HL-60 (cell line): ENCODE data around the gene MYOM3.

Experiments used
- DNase-seq, 2 experiments: peaks; one replicate each; pipeline ENCODE4 v3.0.0-alpha.2; 2010 to 2020; ENCODE audit warnings: low read depth in 1 of 2, low spot score in 1 of 2
- H3K27ac ChIP-seq: fragments of 250-450 bp; sonication (Bioruptor Pico); replicated peaks from 2 replicates; pipeline ENCODE4 v1.5.1; 2020; ENCODE audit warnings: mild to moderate bottlenecking, moderate library complexity
- H3K27me3 ChIP-seq: fragments of 250-450 bp; sonication (Bioruptor Pico); 2 replicates; pipeline ENCODE4 v1.5.1; 2021; ENCODE audit warnings: mild to moderate bottlenecking, moderate library complexity; ENCODE audit not compliant: insufficient read depth, poor library complexity, severe bottlenecking
- H3K4me3 ChIP-seq: replicated peaks from 2 replicates; pipeline ENCODE4 v1.5.1; 2011; ENCODE audit warnings: mild to moderate bottlenecking, control low read depth, low read length; ENCODE audit not compliant: insufficient read depth
- CTCF ChIP-seq: IDR thresholded peaks from one replicate; pipeline ENCODE4 v1.5.1; 2011; ENCODE audit warnings: low read length, control low read depth, inconsistent platforms; ENCODE audit not compliant: insufficient read depth
- GABPA ChIP-seq: IDR thresholded peaks from 2 replicates; pipeline ENCODE4 v1.6.1; 2012; ENCODE audit warnings: low read depth
- POLR2AphosphoS5 ChIP-seq: IDR thresholded peaks from 2 replicates; pipeline ENCODE4 v1.6.1; 2012; ENCODE audit warnings: low read depth
- SPI1 ChIP-seq: IDR thresholded peaks from 2 replicates; pipeline ENCODE4 v1.6.1; 2012; ENCODE audit warnings: low read depth, mild to moderate bottlenecking, borderline replicate concordance
- TF ChIP-seq, protein P1 (sequence below): IDR thresholded peaks from 2 replicates; pipeline ENCODE4 v1.6.1; 2012; ENCODE audit warnings: low read depth; ENCODE audit not compliant: insufficient replicate concordance

Gene MYOM3

DNA sequence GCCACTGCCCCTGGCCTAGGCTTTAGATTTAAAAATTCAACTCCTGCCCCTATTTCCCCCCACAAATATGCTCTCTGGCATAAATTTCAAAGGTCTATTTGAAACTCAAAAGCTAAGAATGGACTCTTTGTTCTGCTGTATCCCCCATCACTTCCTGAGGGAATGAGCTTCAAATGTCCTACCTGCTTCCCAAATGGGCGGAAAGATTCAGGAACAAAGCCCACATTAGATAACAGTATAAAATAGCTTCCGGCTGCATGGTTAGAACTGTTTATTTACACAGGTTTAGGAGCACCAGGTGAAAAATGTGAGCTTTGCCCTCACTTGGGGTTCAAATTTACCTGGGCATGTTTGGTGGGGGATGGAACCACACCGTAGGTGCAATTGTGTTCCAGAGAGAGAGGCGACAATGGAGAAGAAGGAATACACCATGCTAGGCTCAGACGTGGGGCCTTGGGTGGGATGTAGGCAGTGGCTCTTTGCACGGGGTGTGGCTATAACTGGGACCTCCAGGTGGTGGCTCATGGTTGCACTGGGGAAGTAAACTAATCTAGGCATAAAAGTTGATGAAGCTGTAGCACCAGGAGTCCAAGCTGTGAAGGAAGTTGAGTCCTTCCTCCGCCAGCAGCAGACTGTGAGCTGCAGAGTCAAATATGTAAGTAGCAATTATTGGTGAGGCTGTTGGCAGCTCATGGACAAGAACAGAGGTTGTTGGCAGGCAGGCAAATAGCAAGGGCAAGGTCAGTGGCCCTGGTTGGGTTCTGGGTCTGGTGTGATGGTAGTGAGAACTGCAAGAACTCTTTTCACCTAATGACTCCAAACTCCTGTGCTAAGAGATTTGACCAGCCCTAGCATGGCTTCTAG lies 90.3 kb downstream of the MYOM3 start:
- Histone ChIP-seq H3K27me3 (no peaks in the 10 kb centered on the region), H3K4me3 (no peak overlapping the region), H3K27ac (no peak overlapping the region)
- TF ChIP-seq POLR2AphosphoS5 (no peak), SPI1 (no peak), CTCF (no peak), GABPA (no peak)
- TF ChIP-seq, protein P1, sequence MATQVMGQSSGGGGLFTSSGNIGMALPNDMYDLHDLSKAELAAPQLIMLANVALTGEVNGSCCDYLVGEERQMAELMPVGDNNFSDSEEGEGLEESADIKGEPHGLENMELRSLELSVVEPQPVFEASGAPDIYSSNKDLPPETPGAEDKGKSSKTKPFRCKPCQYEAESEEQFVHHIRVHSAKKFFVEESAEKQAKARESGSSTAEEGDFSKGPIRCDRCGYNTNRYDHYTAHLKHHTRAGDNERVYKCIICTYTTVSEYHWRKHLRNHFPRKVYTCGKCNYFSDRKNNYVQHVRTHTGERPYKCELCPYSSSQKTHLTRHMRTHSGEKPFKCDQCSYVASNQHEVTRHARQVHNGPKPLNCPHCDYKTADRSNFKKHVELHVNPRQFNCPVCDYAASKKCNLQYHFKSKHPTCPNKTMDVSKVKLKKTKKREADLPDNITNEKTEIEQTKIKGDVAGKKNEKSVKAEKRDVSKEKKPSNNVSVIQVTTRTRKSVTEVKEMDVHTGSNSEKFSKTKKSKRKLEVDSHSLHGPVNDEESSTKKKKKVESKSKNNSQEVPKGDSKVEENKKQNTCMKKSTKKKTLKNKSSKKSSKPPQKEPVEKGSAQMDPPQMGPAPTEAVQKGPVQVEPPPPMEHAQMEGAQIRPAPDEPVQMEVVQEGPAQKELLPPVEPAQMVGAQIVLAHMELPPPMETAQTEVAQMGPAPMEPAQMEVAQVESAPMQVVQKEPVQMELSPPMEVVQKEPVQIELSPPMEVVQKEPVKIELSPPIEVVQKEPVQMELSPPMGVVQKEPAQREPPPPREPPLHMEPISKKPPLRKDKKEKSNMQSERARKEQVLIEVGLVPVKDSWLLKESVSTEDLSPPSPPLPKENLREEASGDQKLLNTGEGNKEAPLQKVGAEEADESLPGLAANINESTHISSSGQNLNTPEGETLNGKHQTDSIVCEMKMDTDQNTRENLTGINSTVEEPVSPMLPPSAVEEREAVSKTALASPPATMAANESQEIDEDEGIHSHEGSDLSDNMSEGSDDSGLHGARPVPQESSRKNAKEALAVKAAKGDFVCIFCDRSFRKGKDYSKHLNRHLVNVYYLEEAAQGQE = no peak
- DNase-seq = no peak

DNA sequence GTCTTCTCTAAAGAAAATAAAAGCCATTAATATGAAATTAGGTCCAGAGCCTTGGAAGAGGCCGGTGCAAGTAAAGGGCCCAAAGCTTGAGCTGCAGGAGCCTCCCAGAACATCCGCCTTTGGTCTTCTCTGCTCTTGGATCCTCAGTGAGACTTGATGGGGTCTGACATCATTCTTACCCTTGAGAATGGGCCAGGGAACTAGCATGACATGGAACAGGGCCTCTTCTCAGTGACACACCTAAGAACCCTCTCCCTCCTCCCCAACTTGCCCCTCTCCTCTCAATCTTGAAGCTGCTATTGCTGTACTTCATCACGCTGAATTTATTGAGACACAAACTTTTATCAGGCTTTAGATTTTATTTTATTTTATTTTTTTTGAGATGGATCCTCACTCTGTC lies 91.5 kb downstream of the MYOM3 start:
- Histone ChIP-seq H3K27me3 (no peaks in the 10 kb centered on the region), H3K27ac (no peak overlapping the region), H3K4me3 (no peak overlapping the region)
- no peak for TF ChIP-seq POLR2AphosphoS5
- TF ChIP-seq, protein P1 = no peak
- TF ChIP-seq GABPA = no peak
- TF ChIP-seq SPI1 = no peak
- DNase-seq = no peak

DNA sequence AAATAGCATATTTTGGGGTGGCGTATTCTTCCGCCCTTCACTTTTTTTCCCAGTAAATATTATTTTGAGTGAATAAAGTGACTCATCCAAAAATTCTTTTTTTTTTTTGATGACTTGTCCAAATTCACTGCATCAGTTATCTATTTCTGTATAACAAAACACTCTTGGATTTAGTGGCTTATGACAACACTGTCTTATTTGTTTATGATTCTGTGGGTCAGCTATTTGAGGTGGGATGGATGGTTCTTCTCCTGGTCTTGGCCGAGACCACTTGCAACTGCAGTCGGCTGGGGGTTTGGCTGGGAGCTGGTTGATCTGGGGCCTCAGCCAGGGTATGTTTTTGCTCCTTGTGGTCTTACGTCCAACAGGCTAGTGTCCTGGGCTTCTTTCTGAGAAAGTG lies 91.9 kb downstream of the MYOM3 start:
- no peak overlapping the region for H3K4me3 ChIP-seq
- no peaks in the 10 kb centered on the region for H3K27me3 ChIP-seq
- H3K27ac ChIP-seq = no peak overlapping the region
- DNase-seq = no peak
- TF ChIP-seq, protein P1 = no peak
- TF ChIP-seq POLR2AphosphoS5 = no peak
- TF ChIP-seq GABPA = no peak
- TF ChIP-seq CTCF = no peak
- no peak for TF ChIP-seq SPI1
